Activated CD4-positive, alpha-beta T cell treated with anti-CD3 and anti-CD28 coated beads, Interleukin-2, amount 50 U/mL, for 16 hours (primary cell): ENCODE results near the gene MBP.

Experiments
- DNase-seq: peaks from one replicate; pipeline ENCODE4 v3.0.0-alpha.2; 2020

The MBP gene

GRCh38 chr18:77017355-77017754 is 115.2 kb downstream of the MBP start:
- DNase-seq = no peak

- DNase-seq = no peak
These were observed 115.6 kb downstream of the MBP start for GRCh38 chr18:77016936-77017335.

- no peak for DNase-seq
These were observed 116.5 kb downstream of the MBP start for GRCh38 chr18:77015771-77016710.

GRCh38 chr18:77015169-77015568 is 117.4 kb downstream of the MBP start:
- DNase-seq = no peak

- no peak for DNase-seq
These were observed 118.0 kb downstream of the MBP start for GRCh38 chr18:77014538-77014937.

GRCh38 chr18:77013811-77014521 is 118.6 kb downstream of the MBP start:
- no peak for DNase-seq

- DNase-seq = no peak
These were observed 119.6 kb downstream of the MBP start for GRCh38 chr18:77012806-77013541.

GRCh38 chr18:77012120-77012519 is 120.5 kb downstream of the MBP start:
- DNase-seq = no peak

GRCh38 chr18:77009675-77010074 is 122.9 kb downstream of the MBP start:
- DNase-seq = no peak

- DNase-seq = no peak
These were observed 123.8 kb downstream of the MBP start for GRCh38 chr18:77008576-77009315.

- DNase-seq = no peak
These were observed 124.6 kb downstream of the MBP start for GRCh38 chr18:77008006-77008405.

GRCh38 chr18:77007251-77007650 is 125.3 kb downstream of the MBP start:
- no peak for DNase-seq

GRCh38 chr18:77006305-77007175 is 126.0 kb downstream of the MBP start:
- no peak for DNase-seq

- no peak for DNase-seq
These were observed 126.9 kb downstream of the MBP start for GRCh38 chr18:77005651-77006195.

GRCh38 chr18:77004555-77005380 is 127.8 kb downstream of the MBP start:
- peak; percentile 13 for DNase-seq

GRCh38 chr18:77003316-77003715 is 129.3 kb downstream of the MBP start:
- DNase-seq = no peak

- no peak for DNase-seq
These were observed 130.1 kb downstream of the MBP start for GRCh38 chr18:77002496-77002895.

GRCh38 chr18:77001979-77002378 is 130.6 kb downstream of the MBP start:
- DNase-seq = no peak

GRCh38 chr18:77001041-77001440 is 131.5 kb downstream of the MBP start:
- DNase-seq = no peak

GRCh38 chr18:77000527-77000926 is 132.1 kb downstream of the MBP start:
- peak; percentile 52 for DNase-seq
